ENCODE measurements around the gene SLC35A3.

The SLC35A3 gene

DNA sequence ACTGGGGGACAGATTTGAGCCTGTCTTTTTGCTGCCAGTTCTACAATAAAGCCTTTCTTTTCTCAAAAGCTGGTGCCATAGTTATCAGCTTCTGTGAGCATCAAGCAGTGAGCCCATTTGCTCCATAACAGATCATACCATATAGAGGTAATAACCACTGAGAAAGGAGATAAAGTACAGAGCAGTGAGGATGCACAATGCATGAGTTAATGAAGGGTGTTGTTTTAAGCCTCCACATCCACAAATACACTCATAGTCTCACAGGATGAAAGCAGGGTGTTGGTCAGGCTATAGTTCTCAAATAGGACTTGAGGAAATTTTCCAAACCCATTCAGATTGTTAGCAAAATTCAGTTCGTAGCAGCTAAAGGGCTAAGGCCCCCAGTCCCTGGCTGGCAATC is 25.6 kb upstream of the SLC35A3 start:
- Histone ChIP-seq H3K9me3 (no peaks in the 10 kb centered on the region), H3K4me1 (peaks cover 8% of the 10 kb centered on the region), H3K27me3 (no peaks in the 10 kb centered on the region), H3K4me3 (ENCODE audit: low read depth, low read length) (no peak overlapping the region), H3K36me3 (no peaks in the 10 kb centered on the region)
- DNase-seq, result no peak
- TF ChIP-seq, protein P1, sequence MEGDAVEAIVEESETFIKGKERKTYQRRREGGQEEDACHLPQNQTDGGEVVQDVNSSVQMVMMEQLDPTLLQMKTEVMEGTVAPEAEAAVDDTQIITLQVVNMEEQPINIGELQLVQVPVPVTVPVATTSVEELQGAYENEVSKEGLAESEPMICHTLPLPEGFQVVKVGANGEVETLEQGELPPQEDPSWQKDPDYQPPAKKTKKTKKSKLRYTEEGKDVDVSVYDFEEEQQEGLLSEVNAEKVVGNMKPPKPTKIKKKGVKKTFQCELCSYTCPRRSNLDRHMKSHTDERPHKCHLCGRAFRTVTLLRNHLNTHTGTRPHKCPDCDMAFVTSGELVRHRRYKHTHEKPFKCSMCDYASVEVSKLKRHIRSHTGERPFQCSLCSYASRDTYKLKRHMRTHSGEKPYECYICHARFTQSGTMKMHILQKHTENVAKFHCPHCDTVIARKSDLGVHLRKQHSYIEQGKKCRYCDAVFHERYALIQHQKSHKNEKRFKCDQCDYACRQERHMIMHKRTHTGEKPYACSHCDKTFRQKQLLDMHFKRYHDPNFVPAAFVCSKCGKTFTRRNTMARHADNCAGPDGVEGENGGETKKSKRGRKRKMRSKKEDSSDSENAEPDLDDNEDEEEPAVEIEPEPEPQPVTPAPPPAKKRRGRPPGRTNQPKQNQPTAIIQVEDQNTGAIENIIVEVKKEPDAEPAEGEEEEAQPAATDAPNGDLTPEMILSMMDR (IDR thresholded peaks at IDR 0.05; ENCODE audit: low read depth, low read length), result no peak

DNA sequence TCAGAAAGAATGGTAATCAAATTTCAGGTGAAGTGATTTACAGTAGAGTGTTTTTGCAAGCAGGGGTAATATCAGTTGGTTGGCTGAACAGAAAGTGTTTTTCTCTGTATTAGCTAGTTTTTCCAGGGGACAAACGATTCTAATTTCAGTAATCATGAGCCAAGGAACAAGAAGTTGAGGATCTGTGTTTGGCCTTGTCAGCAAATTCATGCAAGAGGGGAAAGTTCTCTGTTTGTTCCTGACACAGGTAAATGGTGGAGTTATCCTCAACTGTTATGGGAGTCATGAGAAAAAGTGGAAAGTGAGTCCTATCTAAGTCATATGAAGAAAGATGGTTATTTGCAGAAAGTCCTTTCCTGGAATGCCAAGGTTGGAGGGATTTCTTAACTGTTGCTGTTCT is 24.6 kb upstream of the SLC35A3 start:
- Histone ChIP-seq H3K4me3 (ENCODE audit: low read depth, low read length) (no peak overlapping the region), H3K4me1 (peaks cover 8% of the 10 kb centered on the region), H3K36me3 (no peaks in the 10 kb centered on the region), H3K9me3 (no peaks in the 10 kb centered on the region), H3K27me3 (no peaks in the 10 kb centered on the region)
- TF ChIP-seq, protein P1 (IDR thresholded peaks at IDR 0.05; ENCODE audit: low read depth, low read length), result no peak
- DNase-seq, result no peak

DNA sequence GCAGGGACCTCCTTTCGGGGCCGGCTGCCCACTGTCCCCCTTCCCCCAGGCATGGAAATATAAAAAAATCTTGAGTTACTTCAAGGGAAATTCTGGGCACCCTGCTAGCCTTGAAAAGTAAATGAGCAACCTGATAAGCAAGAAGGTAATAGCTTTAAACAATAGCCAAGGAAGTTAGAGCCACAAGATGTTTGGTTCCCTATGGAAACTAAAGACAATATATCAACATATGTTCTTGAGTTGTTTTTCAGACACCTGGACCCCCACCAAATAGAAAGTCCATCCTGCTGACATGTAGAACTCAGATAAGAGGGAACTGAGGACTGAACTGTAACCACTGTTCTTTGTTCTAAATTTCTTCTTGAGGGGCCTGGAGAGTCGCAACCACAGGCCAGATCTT is 19.3 kb upstream of the SLC35A3 start:
- TF ChIP-seq, protein P1 (IDR thresholded peaks at IDR 0.05; ENCODE audit: low read depth, low read length), result no peak
- DNase-seq, result no peak

DNA sequence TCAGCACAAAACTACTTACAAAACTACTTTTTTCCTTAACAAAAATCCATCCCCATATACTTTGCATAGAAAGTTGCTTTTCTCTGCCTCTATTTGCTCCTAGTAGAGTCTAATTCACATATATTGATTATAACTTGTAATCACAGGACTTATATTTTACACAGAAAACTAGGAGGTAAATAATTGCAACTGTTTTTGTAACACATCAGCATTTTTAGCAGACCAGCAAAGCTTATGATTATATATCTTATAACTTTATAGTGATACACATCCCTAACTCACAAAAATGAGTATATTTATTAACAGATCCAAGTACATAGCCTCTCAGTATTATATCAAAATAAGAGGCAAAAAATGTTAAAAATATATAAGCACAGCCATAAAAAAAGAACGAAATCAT is 17.3 kb upstream of the SLC35A3 start:
- Histone ChIP-seq H3K36me3 (no peaks in the 10 kb centered on the region), H3K4me1 (peaks cover 6% of the 10 kb centered on the region; the same call in 1 of the 2 replicates), H3K9me3 (no peaks in the 10 kb centered on the region), H3K4me3 (ENCODE audit: low read depth, low read length) (no peak overlapping the region), H3K27me3 (no peaks in the 10 kb centered on the region)
- DNase-seq, result no peak
- TF ChIP-seq, protein P1 (IDR thresholded peaks at IDR 0.05; ENCODE audit: low read depth, low read length), result no peak

More for the DNA sequence above, 19.3 kb upstream of the SLC35A3 start:
- Histone ChIP-seq H3K4me1 (peaks cover 6% of the 10 kb centered on the region; the same call in 1 of the 2 replicates), H3K27me3 (no peaks in the 10 kb centered on the region), H3K9me3 (no peaks in the 10 kb centered on the region), H3K36me3 (no peaks in the 10 kb centered on the region), H3K4me3 (ENCODE audit: low read depth, low read length) (no peak overlapping the region)

DNA sequence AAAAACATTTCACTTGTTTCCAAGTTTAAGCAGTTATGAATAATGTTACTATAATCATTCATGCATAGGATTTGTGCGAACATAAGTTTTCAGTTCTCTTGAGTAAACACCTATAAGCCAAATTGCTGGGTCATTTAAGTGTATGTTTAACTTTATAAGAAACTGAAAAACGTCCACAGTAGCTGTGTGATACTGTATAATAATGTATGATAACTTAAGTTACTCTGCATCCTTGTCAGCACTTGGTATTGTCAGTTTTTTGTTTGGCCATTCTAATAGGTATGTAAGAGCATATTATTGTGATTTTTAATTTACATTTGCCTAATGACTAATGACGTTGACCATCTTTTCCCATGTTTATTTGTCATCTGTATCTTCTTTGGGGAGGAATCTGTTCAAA is 14.4 kb upstream of the SLC35A3 start:
- no peaks in the 10 kb centered on the region for H3K36me3 ChIP-seq
- H3K9me3 ChIP-seq, result no peaks in the 10 kb centered on the region
- peaks cover 6% of the 10 kb centered on the region; the same call in 1 of the 2 replicates for H3K4me1 ChIP-seq
- no peak overlapping the region for H3K4me3 ChIP-seq (ENCODE audit: low read depth, low read length)
- DNase-seq, result no peak
- TF ChIP-seq, protein P1 (IDR thresholded peaks at IDR 0.05; ENCODE audit: low read depth, low read length), result no peak
- no peaks in the 10 kb centered on the region for H3K27me3 ChIP-seq

DNA sequence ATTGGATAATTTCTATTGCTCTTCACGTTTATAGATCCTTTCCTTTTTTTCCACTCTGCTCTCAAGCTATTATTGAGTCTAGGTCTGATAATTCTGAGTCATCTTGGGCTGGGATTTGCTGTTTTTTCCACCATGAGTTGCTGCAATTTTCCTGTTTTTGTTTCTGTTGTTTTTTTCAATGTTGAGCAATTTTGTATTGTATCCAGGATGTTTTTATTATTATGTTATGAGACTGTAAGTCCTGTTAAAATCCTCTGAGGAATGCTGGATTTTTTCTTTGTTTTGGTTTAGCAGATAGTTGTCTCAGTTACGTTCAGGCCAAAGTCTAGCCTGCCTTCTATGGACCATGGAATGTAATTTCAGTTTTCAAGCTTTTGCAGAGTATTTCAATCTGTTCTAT is 13.0 kb upstream of the SLC35A3 start:
- H3K4me3 ChIP-seq (ENCODE audit: low read depth, low read length), result no peak overlapping the region
- H3K36me3 ChIP-seq, result no peaks in the 10 kb centered on the region
- TF ChIP-seq, protein P1 (IDR thresholded peaks at IDR 0.05; ENCODE audit: low read depth, low read length), result no peak
- no peaks in the 10 kb centered on the region for H3K27me3 ChIP-seq
- H3K9me3 ChIP-seq, result no peaks in the 10 kb centered on the region
- no peak for DNase-seq
- H3K4me1 ChIP-seq, result peaks cover 6% of the 10 kb centered on the region; the same call in 1 of the 2 replicates
